Measurements from ENCODE around the gene NVL. TPM values are rescaled to one million over a fixed set of nuclear protein-coding genes. Genes with fewer than 3 reads are reported as not detected.

Gene NVL
- polyA plus RNA-seq, 1 donor from 2014 or later: 77.3 TPM

- Histone ChIP-seq H4K20me1 (ENCODE audit: insufficient read depth) (no peaks in the 10 kb centered on the region), H3K27me3 (ENCODE audit: insufficient read depth, low read depth, low read length) (no peaks in the 10 kb centered on the region), H3K4me2 (ENCODE audit: low read length) (no peak overlapping the region), H3K27ac (ENCODE audit: low read length) (no peak overlapping the region), H3F3A (ENCODE audit: insufficient read depth, low read length, poor library complexity, severe bottlenecking) (no peaks in the 10 kb centered on the region), H3K9me3 (ENCODE audit: low read length) (no peaks in the 10 kb centered on the region), H2AFZ (ENCODE audit: low read depth, low read length) (no peak overlapping the region), H3K4me3 (ENCODE audit: low read length) (no peak overlapping the region), H3K9ac (ENCODE audit: low read length) (no peak overlapping the region), H3K9me2 (ENCODE audit: insufficient read depth, low read length) (no peaks in the 10 kb centered on the region), H3K36me3 (ENCODE audit: insufficient read depth, low read length) (no peaks in the 10 kb centered on the region), H3K79me2 (replicated peaks; ENCODE audit: insufficient read depth, low read length) (no peaks in the 10 kb centered on the region)
- TF ChIP-seq RAD21 (conservative IDR thresholded peaks at IDR 0.05): no peak
- no peak for TF ChIP-seq TAF1 (IDR thresholded peaks at IDR 0.05; ENCODE audit: low read depth)
- no peak for TF ChIP-seq REST (IDR thresholded peaks at IDR 0.05; ENCODE audit: borderline replicate concordance)
- no peak for TF ChIP-seq SMC3 (conservative IDR thresholded peaks at IDR 0.05; ENCODE audit: poor library complexity)
- no peak for TF ChIP-seq EP300 (conservative IDR thresholded peaks at IDR 0.05; ENCODE audit: poor library complexity, severe bottlenecking)
- TF ChIP-seq EZH2 (IDR thresholded peaks at IDR 0.05; ENCODE audit: borderline replicate concordance, insufficient read depth, low read length, poor library complexity, severe bottlenecking): no peak
- no peak for TF ChIP-seq MXI1 (conservative IDR thresholded peaks at IDR 0.05; ENCODE audit: poor library complexity, severe bottlenecking)
- no peak for TF ChIP-seq POLR2AphosphoS5 (IDR thresholded peaks at IDR 0.05)
- TF ChIP-seq CTCF (IDR thresholded peaks at IDR 0.05; ENCODE audit: poor library complexity, severe bottlenecking): no peak
Observed at GRCh38 chr1:224252479-224252878, 77.5 kb downstream of the NVL start.

- Histone ChIP-seq H3K4me2 (ENCODE audit: low read length) (no peak overlapping the region), H3K36me3 (ENCODE audit: insufficient read depth, low read length) (no peaks in the 10 kb centered on the region), H3K27ac (ENCODE audit: low read length) (no peak overlapping the region)
Observed at GRCh38 chr1:224251741-224252146, 78.2 kb downstream of the NVL start.

More at GRCh38 chr1:224251741-224252146, 78.2 kb downstream of the NVL start:
- Histone ChIP-seq H3K4me3 (ENCODE audit: low read length) (no peak overlapping the region), H3F3A (ENCODE audit: insufficient read depth, low read length, poor library complexity, severe bottlenecking) (no peaks in the 10 kb centered on the region), H4K20me1 (ENCODE audit: insufficient read depth) (no peaks in the 10 kb centered on the region), H3K9me2 (ENCODE audit: insufficient read depth, low read length) (no peaks in the 10 kb centered on the region), H3K27me3 (ENCODE audit: insufficient read depth, low read depth, low read length) (no peaks in the 10 kb centered on the region), H2AFZ (ENCODE audit: low read depth, low read length) (no peak overlapping the region), H3K9me3 (ENCODE audit: low read length) (no peaks in the 10 kb centered on the region), H3K79me2 (replicated peaks; ENCODE audit: insufficient read depth, low read length) (no peaks in the 10 kb centered on the region), H3K9ac (ENCODE audit: low read length) (no peak overlapping the region)
- TF ChIP-seq REST (IDR thresholded peaks at IDR 0.05; ENCODE audit: borderline replicate concordance) (no peak), SMC3 (conservative IDR thresholded peaks at IDR 0.05; ENCODE audit: poor library complexity) (no peak), EZH2 (IDR thresholded peaks at IDR 0.05; ENCODE audit: borderline replicate concordance, insufficient read depth, low read length, poor library complexity, severe bottlenecking) (no peak), TAF1 (IDR thresholded peaks at IDR 0.05; ENCODE audit: low read depth) (no peak), CTCF (IDR thresholded peaks at IDR 0.05; ENCODE audit: poor library complexity, severe bottlenecking) (no peak), EP300 (conservative IDR thresholded peaks at IDR 0.05; ENCODE audit: poor library complexity, severe bottlenecking) (no peak), POLR2AphosphoS5 (IDR thresholded peaks at IDR 0.05) (no peak), RAD21 (conservative IDR thresholded peaks at IDR 0.05) (no peak), MXI1 (conservative IDR thresholded peaks at IDR 0.05; ENCODE audit: poor library complexity, severe bottlenecking) (no peak)

All from neural cell (in vitro differentiated cells).